C4-2B (cell line): Measurements from ENCODE around the gene CRYBB1.

Experiments
- CTCF ChIP-seq: fragments of 450-650 bp; conservative IDR thresholded peaks from 2 replicates; pipeline ENCODE4 v1.5.1; 2017; ENCODE audit warnings: mild to moderate bottlenecking
- ZFX ChIP-seq: fragments of 450-650 bp; IDR thresholded peaks from 2 replicates; pipeline ENCODE4 v1.6.1; 2017

DNA sequence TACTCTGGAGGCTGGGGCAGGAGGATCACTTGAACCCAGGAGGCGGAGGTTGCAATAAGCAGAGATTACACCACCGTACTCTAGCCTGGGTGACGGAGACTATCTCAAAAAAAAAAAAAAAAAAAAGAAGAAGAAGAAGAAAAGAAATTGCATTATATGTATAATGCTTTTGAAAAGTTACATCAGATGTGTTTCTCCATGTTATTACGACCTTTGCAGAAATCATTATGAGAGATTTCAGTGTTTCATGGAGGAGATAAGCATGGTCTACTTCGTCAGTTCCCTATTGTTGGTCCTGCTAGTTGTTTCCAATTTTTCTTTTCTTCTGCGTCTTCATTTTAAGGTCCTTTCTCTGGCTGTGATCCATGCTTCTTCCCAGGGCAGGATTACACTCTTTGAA, 42.5 kb upstream of the CRYBB1 start:
- TF ChIP-seq CTCF, result no peak
- TF ChIP-seq ZFX, result no peak
